ENCODE measurements around the gene TUBAL3. TPM values are rescaled to one million over a fixed set of nuclear protein-coding genes. Genes with fewer than 3 reads are reported as not detected.

The TUBAL3 gene
- total and polyA plus RNA-seq, 9 of the 15 experiments (the other 6 are each of a cell fraction or from before 2014, with no cell fraction given), result 5.5 to 10.1 (median 6.9) TPM

DNA sequence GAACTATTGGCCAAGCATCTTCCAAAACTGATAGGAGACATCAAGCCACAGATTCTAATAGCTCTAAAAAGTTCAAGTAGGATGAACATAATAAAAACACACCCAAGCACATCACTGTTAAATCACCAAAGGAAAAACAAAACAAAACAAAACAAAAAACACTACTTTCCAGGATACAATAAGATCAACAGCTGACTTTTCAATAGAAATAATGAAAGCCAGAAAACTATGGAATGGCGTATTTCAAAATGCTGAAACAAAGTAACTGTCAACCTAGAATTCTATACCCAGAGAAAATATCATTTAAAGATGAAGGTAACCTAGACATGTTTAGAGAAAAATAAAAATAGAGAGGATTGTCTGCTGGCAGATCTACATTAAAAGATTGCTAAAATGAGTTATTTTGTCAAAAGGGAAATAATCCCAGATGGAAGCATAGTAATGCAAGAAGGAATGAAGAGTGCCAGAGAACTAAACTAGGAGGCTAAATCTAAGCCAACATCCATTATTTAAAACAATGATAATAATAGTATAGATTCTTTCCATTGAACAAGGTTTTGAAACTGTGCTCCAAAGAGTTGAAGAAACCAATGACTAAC lies 13.9 kb downstream of the TUBAL3 start (continued):
- TF ChIP-seq, protein P1, sequence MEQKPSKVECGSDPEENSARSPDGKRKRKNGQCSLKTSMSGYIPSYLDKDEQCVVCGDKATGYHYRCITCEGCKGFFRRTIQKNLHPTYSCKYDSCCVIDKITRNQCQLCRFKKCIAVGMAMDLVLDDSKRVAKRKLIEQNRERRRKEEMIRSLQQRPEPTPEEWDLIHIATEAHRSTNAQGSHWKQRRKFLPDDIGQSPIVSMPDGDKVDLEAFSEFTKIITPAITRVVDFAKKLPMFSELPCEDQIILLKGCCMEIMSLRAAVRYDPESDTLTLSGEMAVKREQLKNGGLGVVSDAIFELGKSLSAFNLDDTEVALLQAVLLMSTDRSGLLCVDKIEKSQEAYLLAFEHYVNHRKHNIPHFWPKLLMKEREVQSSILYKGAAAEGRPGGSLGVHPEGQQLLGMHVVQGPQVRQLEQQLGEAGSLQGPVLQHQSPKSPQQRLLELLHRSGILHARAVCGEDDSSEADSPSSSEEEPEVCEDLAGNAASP (IDR thresholded peaks at IDR 0.05), result no peak
- no peak for TF ChIP-seq GTF2A2 (tag; IDR thresholded peaks at IDR 0.05)
- no peak for TF ChIP-seq ILF3 (IDR thresholded peaks at IDR 0.05; ENCODE audit: borderline replicate concordance)
- TF ChIP-seq FUS (optimal IDR thresholded peaks at IDR 0.05; ENCODE audit: low read depth, low read length), result no peak
- TF ChIP-seq SNRNP70 (optimal IDR thresholded peaks at IDR 0.05; ENCODE audit: low read depth, low read length), result no peak
- TF ChIP-seq ATF7 (IDR thresholded peaks at IDR 0.05), result no peak
- TF ChIP-seq SNIP1 (IDR thresholded peaks at IDR 0.05; ENCODE audit: low read depth), result 0 out of 2 replicates have a peak, but pooled peaks have one; percentile 10
- no peak for TF ChIP-seq SIN3B (IDR thresholded peaks at IDR 0.05; ENCODE audit: low read depth)
- 0 out of 2 replicates have a peak, but pooled peaks have one; percentile 21 for TF ChIP-seq LEF1 (IDR thresholded peaks at IDR 0.05)
- TF ChIP-seq TBP (optimal IDR thresholded peaks at IDR 0.05; ENCODE audit: low read depth, low read length), result no peak
- TF ChIP-seq ZNF589 (CRISPR knock-in tag; IDR thresholded peaks at IDR 0.05; ENCODE audit: low read depth), result no peak
- no peak for TF ChIP-seq TCF7L2 (IDR thresholded peaks at IDR 0.05; ENCODE audit: low read depth, low read length)
- TF ChIP-seq JUND (IDR thresholded peaks at IDR 0.05; ENCODE audit: borderline replicate concordance, low read depth, low read length), result no peak
- no peak for TF ChIP-seq JUND (tag; IDR thresholded peaks at IDR 0.05; ENCODE audit: borderline replicate concordance, low read depth, low read length)
- no peak for TF ChIP-seq MED1 (CRISPR knock-in tag; IDR thresholded peaks at IDR 0.05; ENCODE audit: borderline replicate concordance)
- TF ChIP-seq HNRNPLL (IDR thresholded peaks at IDR 0.05; ENCODE audit: low read depth, low read length, poor library complexity, severe bottlenecking), result no peak
- no peak for TF ChIP-seq HNRNPUL1 (IDR thresholded peaks at IDR 0.05; ENCODE audit: low read length)
- TF ChIP-seq PRPF4 (IDR thresholded peaks at IDR 0.05; ENCODE audit: insufficient read depth, low read depth, low read length, poor library complexity, severe bottlenecking), result no peak
- peak; percentile 91 for TF ChIP-seq XRCC3 (IDR thresholded peaks at IDR 0.05)
- no peak for TF ChIP-seq ZNF445 (CRISPR knock-in tag; IDR thresholded peaks at IDR 0.05; ENCODE audit: low read depth)
- TF ChIP-seq PHF8 (IDR thresholded peaks at IDR 0.05; ENCODE audit: borderline replicate concordance, low read length), result no peak
- no peak for TF ChIP-seq KAT7 (CRISPR knock-in tag; IDR thresholded peaks at IDR 0.05; ENCODE audit: borderline replicate concordance)
- TF ChIP-seq HSF4 (CRISPR knock-in tag; IDR thresholded peaks at IDR 0.05; ENCODE audit: borderline replicate concordance), result no peak
- no peak for TF ChIP-seq THRAP3 (IDR thresholded peaks at IDR 0.05; ENCODE audit: borderline replicate concordance)
- no peak for TF ChIP-seq ZNF41 (CRISPR knock-in tag; conservative IDR thresholded peaks at IDR 0.05)
- TF ChIP-seq, protein P2, sequence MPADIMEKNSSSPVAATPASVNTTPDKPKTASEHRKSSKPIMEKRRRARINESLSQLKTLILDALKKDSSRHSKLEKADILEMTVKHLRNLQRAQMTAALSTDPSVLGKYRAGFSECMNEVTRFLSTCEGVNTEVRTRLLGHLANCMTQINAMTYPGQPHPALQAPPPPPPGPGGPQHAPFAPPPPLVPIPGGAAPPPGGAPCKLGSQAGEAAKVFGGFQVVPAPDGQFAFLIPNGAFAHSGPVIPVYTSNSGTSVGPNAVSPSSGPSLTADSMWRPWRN (IDR thresholded peaks at IDR 0.05; ENCODE audit: low read depth), result no peak
- TF ChIP-seq, protein P3, sequence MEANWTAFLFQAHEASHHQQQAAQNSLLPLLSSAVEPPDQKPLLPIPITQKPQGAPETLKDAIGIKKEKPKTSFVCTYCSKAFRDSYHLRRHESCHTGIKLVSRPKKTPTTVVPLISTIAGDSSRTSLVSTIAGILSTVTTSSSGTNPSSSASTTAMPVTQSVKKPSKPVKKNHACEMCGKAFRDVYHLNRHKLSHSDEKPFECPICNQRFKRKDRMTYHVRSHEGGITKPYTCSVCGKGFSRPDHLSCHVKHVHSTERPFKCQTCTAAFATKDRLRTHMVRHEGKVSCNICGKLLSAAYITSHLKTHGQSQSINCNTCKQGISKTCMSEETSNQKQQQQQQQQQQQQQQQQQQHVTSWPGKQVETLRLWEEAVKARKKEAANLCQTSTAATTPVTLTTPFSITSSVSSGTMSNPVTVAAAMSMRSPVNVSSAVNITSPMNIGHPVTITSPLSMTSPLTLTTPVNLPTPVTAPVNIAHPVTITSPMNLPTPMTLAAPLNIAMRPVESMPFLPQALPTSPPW (CRISPR knock-in tag; IDR thresholded peaks at IDR 0.05), result no peak
- no peak for TF ChIP-seq MTA2 (IDR thresholded peaks at IDR 0.05; ENCODE audit: low read depth)
- TF ChIP-seq ZNF124 (CRISPR knock-in tag; IDR thresholded peaks at IDR 0.05), result no peak

All from K562 (cell line).